GM18526 (cell line): ENCODE results near the gene CHRND.

Source experiments
- POLR2A ChIP-seq: IDR thresholded peaks from 3 replicates; pipeline ENCODE4 v1.6.1; 2011; ENCODE audit not compliant: insufficient read length; ENCODE audit errors: extremely low read depth

CHRND gene

DNA sequence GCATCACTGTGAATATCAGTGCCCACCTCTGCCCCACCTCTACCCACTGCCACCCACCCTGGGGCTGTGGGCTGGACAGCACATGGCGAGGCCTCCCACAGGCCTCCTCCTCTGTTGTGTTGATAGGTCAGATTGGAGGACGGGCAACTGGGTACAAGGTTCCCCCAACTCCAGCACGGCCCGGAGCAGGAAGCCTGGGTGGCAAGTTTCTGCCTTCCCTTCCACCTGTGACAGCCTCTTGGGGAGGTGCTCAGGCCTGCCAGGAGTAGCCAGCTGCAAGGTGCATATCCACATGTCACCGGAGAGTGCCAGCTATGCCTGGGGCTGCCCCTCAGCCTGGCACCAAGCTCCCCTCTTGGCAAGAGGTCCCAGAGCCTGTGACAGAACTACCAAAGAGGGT lies 31.4 kb upstream of the CHRND start:
- no peak for TF ChIP-seq POLR2A

DNA sequence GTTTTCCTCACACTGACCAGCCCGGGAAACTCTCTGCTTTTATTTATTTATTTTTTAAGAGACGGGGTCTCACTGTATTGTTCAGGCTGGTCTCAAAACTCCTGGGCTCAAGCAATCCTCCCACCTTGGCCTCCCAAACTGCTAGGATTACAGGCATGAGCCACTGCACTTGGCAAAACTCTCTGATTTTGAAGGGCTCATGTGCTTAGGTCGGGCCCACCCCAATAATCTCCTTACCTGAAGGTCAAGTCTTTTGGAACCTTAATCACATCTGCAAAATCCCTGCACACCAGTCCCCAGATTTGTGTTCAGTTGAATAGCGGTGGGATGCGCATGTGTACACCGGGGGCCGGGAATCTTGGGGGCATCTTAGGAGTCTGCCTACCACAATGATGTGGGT lies 30.7 kb upstream of the CHRND start:
- no peak for TF ChIP-seq POLR2A

DNA sequence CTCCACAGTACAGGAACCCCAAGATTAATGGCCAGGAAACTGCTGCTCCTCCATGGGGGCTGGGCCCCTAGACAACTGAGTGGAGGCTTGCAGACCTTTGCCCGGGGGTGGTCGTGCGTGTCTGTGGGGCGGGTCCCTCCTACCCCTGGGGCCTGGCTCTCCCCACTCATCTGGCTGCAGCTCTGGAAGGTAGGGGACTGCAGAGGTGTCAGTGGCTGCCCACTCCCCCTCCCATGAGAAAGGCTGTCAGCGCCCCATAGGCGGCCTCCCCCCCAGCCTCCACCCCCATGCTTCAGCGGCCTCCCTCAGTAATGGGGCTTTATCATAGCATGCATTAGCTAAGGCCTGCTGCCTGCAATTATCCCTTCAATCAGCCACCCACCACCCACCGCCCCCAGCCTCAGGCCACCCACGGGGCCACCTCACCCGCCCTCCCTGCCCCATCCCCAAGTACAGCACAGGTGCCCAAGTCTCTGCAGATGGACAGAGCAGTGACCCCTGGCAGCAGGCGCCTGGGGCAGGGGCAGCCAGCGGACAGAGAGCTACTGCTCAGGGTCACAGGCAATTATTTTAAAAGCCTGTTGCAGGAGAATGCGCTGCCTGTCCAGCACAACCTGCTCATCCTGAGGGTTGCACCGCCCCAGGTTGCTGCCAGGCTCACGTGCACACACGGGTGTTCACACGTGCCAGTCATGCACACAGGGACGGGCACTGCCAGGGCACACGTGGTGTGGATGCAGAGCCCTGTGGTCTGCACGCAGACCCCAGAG lies 29.3 kb upstream of the CHRND start:
- no peak for TF ChIP-seq POLR2A

- TF ChIP-seq POLR2A = no peak
These were observed 28.6 kb upstream of the CHRND start for GRCh38 chr2:232497348-232497747.

- no peak for TF ChIP-seq POLR2A
These were observed 27.5 kb upstream of the CHRND start for GRCh38 chr2:232498452-232498851.

DNA sequence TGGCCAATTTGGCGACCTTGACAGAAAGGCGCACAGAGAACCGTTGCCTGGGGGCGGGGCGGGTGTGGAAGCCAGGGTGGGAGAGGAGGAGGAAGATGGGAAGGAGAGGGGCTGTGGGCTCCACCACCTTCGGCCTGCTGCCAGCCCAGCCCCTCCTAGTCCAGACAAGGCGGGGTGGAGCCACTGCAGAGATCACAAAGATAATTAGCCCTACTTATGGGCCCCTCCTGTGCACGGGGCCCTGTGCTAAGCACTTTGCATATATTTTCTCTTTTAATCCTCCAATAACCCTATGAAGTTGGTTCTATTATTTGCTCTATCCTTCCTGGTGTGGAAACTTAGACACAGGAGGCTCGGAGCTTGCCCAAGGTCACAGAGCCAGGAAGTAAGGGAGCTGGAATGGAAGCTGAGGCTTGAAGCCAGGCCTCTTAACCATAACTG lies 24.6 kb upstream of the CHRND start:
- no peak for TF ChIP-seq POLR2A

- TF ChIP-seq POLR2A = no peak
These were observed 24.1 kb upstream of the CHRND start for GRCh38 chr2:232501794-232502390.

GRCh38 chr2:232502511-232502910 lies 23.4 kb upstream of the CHRND start:
- no peak for TF ChIP-seq POLR2A

- TF ChIP-seq POLR2A = no peak
These were observed 22.8 kb upstream of the CHRND start for GRCh38 chr2:232502911-232503808.

- TF ChIP-seq POLR2A = no peak
These were observed 22.1 kb upstream of the CHRND start for GRCh38 chr2:232503809-232504323.

GRCh38 chr2:232504438-232504837 lies 21.5 kb upstream of the CHRND start:
- TF ChIP-seq POLR2A = no peak

DNA sequence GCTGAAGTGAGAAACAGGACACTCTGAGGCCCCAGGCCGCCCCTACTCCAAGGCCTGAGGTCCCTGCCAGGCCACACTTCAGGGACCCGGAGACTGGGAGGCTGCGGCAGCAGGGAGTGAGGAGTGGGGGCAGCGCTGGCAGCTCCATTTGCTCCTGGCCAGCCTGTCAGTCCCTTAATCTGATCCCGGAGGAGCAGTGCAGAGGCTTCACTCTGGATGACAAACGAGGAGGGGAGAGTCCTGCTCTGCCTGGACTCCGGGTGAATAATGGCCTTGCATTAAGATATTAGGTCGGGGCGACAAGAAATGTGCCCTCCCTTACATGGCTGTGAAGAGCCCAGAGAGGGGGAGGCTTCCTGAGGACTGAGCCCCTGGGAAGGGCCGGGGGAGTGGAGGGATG lies 20.1 kb upstream of the CHRND start:
- no peak for TF ChIP-seq POLR2A

GRCh38 chr2:232506709-232507108 lies 19.3 kb upstream of the CHRND start:
- no peak for TF ChIP-seq POLR2A

DNA sequence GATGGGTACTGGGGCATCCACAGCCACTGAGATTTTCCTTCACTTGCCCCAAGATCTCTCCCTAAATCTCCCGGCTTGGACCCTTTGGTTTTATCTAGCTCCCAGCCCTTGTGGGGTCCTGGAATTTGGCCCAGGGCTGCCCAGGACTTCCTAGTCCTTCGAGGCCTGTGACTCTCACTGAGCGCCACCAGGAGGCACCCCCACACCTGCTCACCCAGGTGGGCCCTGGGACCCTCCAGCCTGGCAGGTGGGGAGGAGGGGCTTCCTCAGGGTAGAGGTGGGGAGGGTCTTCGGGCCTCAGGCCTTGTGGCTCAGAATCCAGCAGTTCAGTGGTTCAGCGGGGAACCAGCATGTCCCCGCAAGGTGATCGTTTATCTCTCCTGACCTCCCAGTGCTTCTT lies 17.7 kb upstream of the CHRND start:
- TF ChIP-seq POLR2A = no peak

GRCh38 chr2:232511336-232511890 lies 14.5 kb upstream of the CHRND start:
- TF ChIP-seq POLR2A = no peak
